Measurements from ENCODE around the gene AK8. TPM values are rescaled to one million over a fixed set of nuclear protein-coding genes. Genes with fewer than 3 reads are reported as not detected.

Gene AK8
- total and polyA plus RNA-seq, 2 experiments from 2014 or later = 0.14 to 0.78 TPM

DNA sequence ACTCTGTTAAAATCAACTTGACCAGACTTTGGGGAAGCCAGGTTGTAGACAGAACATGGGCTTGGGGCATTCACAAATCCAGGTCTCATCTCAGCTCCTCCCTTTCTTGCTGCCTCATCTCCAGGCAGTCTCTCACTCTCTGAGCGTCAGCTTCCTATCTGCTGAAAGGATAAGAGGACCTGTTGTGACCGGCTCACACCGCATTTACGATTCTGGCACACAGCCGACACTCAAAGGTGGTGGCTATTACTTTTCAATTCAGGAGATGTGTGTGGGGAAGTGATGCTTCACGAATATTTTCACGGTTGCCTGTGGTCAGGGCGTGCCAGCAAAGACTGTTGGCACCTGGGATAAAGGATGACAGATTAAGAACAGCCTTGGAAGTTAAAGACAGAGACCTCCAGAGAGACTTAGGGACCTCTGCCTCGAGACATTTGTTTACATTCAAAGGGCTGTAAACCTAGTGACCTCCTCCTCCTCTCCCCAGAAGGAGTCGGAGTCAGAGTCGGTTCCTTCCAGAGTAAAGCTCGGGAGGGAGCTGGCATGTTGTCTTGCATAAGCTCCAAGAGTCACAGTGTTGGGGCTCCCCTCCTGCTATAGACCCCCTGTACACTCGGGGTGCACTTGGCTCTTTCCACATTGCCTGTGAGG lies 83.2 kb downstream of the AK8 start:
- no peaks in the 10 kb centered on the region for H3K36me3 ChIP-seq (ENCODE audit: insufficient read depth)
- no peaks in the 10 kb centered on the region for H3K79me2 ChIP-seq (replicated peaks; ENCODE audit: insufficient read depth)
- Mint-ChIP-seq H3K27me3 (ENCODE audit: insufficient read depth, low read depth, poor library complexity) (peaks cover 65% of the 10 kb centered on the region), H3K4me1 (no peaks in the 10 kb centered on the region), H3K36me3 (ENCODE audit: low read depth) (no peaks in the 10 kb centered on the region), H3K27ac (no peak overlapping the region), H3K9me3 (peaks cover 5% of the 10 kb centered on the region; the same call in 2 of the 3 replicates), H3K4me3 (no peak overlapping the region)
- H3K27ac ChIP-seq (ENCODE audit: low read depth) = no peak overlapping the region
- TF ChIP-seq, protein P1, sequence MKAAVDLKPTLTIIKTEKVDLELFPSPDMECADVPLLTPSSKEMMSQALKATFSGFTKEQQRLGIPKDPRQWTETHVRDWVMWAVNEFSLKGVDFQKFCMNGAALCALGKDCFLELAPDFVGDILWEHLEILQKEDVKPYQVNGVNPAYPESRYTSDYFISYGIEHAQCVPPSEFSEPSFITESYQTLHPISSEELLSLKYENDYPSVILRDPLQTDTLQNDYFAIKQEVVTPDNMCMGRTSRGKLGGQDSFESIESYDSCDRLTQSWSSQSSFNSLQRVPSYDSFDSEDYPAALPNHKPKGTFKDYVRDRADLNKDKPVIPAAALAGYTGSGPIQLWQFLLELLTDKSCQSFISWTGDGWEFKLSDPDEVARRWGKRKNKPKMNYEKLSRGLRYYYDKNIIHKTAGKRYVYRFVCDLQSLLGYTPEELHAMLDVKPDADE (IDR thresholded peaks at IDR 0.05) = no peak
- TF ChIP-seq EZH2phosphoT487 (IDR thresholded peaks at IDR 0.05; ENCODE audit: unreplicated experiment) (no peak), JUNB (IDR thresholded peaks at IDR 0.05; ENCODE audit: unreplicated experiment) (no peak), ZNF331 (CRISPR knock-in tag; IDR thresholded peaks at IDR 0.05; ENCODE audit: low read depth) (no peak), NANOG (IDR thresholded peaks at IDR 0.05; ENCODE audit: borderline replicate concordance) (no peak), STAT1 (IDR thresholded peaks at IDR 0.05; ENCODE audit: unreplicated experiment) (no peak), POLR2AphosphoS5 (IDR thresholded peaks at IDR 0.05; ENCODE audit: low read depth) (no peak), CREB1 (CRISPR knock-in tag; IDR thresholded peaks at IDR 0.05; ENCODE audit: low read depth) (no peak)
- TF ChIP-seq, protein P2, sequence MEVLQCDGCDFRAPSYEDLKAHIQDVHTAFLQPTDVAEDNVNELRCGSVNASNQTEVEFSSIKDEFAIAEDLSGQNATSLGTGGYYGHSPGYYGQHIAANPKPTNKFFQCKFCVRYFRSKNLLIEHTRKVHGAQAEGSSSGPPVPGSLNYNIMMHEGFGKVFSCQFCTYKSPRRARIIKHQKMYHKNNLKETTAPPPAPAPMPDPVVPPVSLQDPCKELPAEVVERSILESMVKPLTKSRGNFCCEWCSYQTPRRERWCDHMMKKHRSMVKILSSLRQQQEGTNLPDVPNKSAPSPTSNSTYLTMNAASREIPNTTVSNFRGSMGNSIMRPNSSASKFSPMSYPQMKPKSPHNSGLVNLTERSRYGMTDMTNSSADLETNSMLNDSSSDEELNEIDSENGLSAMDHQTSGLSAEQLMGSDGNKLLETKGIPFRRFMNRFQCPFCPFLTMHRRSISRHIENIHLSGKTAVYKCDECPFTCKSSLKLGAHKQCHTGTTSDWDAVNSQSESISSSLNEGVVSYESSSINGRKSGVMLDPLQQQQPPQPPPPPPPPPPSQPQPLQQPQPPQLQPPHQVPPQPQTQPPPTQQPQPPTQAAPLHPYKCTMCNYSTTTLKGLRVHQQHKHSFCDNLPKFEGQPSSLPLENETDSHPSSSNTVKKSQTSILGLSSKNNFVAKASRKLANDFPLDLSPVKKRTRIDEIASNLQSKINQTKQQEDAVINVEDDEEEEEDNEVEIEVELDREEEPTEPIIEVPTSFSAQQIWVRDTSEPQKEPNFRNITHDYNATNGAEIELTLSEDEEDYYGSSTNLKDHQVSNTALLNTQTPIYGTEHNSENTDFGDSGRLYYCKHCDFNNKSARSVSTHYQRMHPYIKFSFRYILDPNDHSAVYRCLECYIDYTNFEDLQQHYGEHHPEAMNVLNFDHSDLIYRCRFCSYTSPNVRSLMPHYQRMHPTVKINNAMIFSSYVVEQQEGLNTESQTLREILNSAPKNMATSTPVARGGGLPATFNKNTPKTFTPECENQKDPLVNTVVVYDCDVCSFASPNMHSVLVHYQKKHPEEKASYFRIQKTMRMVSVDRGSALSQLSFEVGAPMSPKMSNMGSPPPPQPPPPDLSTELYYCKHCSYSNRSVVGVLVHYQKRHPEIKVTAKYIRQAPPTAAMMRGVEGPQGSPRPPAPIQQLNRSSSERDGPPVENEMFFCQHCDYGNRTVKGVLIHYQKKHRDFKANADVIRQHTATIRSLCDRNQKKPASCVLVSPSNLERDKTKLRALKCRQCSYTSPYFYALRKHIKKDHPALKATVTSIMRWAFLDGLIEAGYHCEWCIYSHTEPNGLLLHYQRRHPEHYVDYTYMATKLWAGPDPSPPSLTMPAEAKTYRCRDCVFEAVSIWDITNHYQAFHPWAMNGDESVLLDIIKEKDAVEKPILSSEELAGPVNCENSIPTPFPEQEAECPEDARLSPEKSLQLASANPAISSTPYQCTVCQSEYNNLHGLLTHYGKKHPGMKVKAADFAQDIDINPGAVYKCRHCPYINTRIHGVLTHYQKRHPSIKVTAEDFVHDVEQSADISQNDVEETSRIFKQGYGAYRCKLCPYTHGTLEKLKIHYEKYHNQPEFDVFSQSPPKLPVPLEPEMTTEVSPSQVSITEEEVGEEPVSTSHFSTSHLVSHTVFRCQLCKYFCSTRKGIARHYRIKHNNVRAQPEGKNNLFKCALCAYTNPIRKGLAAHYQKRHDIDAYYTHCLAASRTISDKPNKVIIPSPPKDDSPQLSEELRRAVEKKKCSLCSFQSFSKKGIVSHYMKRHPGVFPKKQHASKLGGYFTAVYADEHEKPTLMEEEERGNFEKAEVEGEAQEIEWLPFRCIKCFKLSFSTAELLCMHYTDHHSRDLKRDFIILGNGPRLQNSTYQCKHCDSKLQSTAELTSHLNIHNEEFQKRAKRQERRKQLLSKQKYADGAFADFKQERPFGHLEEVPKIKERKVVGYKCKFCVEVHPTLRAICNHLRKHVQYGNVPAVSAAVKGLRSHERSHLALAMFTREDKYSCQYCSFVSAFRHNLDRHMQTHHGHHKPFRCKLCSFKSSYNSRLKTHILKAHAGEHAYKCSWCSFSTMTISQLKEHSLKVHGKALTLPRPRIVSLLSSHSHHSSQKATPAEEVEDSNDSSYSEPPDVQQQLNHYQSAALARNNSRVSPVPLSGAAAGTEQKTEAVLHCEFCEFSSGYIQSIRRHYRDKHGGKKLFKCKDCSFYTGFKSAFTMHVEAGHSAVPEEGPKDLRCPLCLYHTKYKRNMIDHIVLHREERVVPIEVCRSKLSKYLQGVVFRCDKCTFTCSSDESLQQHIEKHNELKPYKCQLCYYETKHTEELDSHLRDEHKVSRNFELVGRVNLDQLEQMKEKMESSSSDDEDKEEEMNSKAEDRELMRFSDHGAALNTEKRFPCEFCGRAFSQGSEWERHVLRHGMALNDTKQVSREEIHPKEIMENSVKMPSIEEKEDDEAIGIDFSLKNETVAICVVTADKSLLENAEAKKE (CRISPR knock-in tag; IDR thresholded peaks at IDR 0.05) = no peak
- TF ChIP-seq, protein P3, sequence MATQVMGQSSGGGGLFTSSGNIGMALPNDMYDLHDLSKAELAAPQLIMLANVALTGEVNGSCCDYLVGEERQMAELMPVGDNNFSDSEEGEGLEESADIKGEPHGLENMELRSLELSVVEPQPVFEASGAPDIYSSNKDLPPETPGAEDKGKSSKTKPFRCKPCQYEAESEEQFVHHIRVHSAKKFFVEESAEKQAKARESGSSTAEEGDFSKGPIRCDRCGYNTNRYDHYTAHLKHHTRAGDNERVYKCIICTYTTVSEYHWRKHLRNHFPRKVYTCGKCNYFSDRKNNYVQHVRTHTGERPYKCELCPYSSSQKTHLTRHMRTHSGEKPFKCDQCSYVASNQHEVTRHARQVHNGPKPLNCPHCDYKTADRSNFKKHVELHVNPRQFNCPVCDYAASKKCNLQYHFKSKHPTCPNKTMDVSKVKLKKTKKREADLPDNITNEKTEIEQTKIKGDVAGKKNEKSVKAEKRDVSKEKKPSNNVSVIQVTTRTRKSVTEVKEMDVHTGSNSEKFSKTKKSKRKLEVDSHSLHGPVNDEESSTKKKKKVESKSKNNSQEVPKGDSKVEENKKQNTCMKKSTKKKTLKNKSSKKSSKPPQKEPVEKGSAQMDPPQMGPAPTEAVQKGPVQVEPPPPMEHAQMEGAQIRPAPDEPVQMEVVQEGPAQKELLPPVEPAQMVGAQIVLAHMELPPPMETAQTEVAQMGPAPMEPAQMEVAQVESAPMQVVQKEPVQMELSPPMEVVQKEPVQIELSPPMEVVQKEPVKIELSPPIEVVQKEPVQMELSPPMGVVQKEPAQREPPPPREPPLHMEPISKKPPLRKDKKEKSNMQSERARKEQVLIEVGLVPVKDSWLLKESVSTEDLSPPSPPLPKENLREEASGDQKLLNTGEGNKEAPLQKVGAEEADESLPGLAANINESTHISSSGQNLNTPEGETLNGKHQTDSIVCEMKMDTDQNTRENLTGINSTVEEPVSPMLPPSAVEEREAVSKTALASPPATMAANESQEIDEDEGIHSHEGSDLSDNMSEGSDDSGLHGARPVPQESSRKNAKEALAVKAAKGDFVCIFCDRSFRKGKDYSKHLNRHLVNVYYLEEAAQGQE (IDR thresholded peaks at IDR 0.05; ENCODE audit: unreplicated experiment) = no peak
- TF ChIP-seq, protein P4, sequence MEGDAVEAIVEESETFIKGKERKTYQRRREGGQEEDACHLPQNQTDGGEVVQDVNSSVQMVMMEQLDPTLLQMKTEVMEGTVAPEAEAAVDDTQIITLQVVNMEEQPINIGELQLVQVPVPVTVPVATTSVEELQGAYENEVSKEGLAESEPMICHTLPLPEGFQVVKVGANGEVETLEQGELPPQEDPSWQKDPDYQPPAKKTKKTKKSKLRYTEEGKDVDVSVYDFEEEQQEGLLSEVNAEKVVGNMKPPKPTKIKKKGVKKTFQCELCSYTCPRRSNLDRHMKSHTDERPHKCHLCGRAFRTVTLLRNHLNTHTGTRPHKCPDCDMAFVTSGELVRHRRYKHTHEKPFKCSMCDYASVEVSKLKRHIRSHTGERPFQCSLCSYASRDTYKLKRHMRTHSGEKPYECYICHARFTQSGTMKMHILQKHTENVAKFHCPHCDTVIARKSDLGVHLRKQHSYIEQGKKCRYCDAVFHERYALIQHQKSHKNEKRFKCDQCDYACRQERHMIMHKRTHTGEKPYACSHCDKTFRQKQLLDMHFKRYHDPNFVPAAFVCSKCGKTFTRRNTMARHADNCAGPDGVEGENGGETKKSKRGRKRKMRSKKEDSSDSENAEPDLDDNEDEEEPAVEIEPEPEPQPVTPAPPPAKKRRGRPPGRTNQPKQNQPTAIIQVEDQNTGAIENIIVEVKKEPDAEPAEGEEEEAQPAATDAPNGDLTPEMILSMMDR (conservative IDR thresholded peaks at IDR 0.05; ENCODE audit: low read depth in 2 of 2) = no peak
- H2AFZ ChIP-seq = no peak overlapping the region
- peak; percentile 41; the same call in 2 of the 3 replicates for ATAC-seq
- H3K9me2 ChIP-seq (ENCODE audit: insufficient read depth) = no peaks in the 10 kb centered on the region
- H3K4me2 ChIP-seq = no peak overlapping the region
- H3K4me1 ChIP-seq (ENCODE audit: insufficient read depth) = peaks cover 2% of the 10 kb centered on the region; the same call in 1 of the 2 replicates
- H4K20me1 ChIP-seq (replicated peaks; ENCODE audit: insufficient read depth) = no peaks in the 10 kb centered on the region; the same call in 1 of the 2 replicates
- H3F3A ChIP-seq (replicated peaks; ENCODE audit: low read depth) = no peaks in the 10 kb centered on the region
- peaks cover 46% of the 10 kb centered on the region for H3K27me3 ChIP-seq (ENCODE audit: insufficient read depth)
- peak; percentile 25 for DNase-seq (ENCODE audit: low spot score)
- no peak overlapping the region for H3K4me3 ChIP-seq

Data from GM23338 (cell line).